Stimulated activated CD4-positive, alpha-beta T cell treated with anti-CD3 and anti-CD28 coated beads, Interleukin-2, amount 100 ng/mL, for 48 hours (primary cell): ENCODE data around the gene TRIM52.
"Not testable (repeated sequence)": the region's sequence is repeated elsewhere in the genome, so short reads cannot be mapped to it uniquely, and the experiment has no call there.

Experiments used
- DNase-seq, 2 donors: peaks; one replicate each; pipeline ENCODE4 v3.0.0-alpha.2; 2020

The TRIM52 gene

GRCh38 chr5:181260720-181261319 lies at the start of gene TRIM52:
TSS of gene TRIM52 (minus strand) at chr5:181261143. CDS start at chr5:181260813, 330 bp downstream.
- peak; percentile 82 to 85 for DNase-seq

DNA sequence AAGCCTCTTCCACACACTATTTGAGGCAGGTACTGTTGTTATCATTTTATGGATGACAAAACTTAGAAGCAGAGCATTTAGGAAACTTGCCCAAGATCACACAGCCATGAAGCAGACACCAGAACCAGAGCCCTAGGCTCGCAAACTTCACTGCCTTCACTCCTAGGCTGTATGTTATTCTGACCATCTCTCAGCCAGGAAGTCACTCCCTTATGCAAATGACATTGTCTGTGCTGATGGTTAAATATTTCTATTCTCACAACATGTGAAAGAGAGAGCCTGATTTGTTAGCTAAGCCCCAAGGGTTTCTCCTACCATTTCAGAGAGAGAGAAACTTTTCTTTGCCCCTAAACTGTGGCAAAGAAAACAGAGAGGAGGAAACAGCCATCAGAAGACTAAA lies 26.4 kb upstream of the TRIM52 start:
- DNase-seq, result not testable (repeated sequence)

- not testable (repeated sequence) for DNase-seq
These were observed 25.2 kb upstream of the TRIM52 start for GRCh38 chr5:181285962-181286705.

DNA sequence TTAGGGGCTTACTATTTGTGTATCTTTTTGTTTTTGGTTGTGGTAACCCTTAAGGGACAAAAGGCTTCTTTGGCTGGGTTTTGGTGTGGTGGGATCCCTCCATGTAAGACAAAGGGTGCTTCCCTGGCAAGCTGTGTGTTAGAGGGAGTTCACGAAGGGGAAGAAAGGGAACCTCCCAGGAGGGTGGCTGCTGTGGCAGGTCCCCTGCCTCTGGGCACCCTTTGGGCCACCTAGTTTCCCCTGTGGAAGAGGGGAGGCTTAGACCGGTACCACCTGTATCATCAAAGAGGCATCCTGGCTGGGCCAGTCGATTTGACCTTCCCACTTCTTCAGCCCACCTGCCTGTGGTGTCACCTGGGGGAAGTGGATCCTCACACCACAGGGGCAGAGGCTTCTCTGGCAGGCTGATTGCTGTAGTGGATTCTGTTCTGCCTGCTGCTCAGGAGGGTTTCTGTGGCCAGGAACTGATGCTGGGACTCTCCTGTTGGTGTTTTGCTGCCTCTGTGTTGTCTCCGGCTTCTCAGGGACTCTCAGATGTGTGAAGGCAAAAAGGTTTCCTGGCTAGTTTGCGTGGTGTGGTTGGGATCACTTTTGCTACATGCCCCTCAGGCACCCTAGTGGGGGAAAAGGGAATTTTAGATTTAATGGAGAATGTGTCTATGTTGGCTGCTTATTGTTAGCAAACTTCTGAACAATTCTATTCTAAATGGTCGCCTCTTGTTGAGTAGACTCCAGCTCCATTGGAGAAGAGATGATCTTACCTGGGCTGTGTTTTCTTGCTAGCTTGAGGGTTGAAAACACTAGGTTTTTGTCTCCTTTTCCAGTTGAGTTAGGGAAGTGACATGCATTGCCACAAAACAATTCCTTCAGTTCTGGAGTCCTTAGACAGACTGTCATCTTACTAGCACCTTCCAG lies 23.2 kb upstream of the TRIM52 start:
- not testable (repeated sequence) for DNase-seq

- no peak for DNase-seq
These were observed 22.4 kb upstream of the TRIM52 start for GRCh38 chr5:181283347-181283746.

DNA sequence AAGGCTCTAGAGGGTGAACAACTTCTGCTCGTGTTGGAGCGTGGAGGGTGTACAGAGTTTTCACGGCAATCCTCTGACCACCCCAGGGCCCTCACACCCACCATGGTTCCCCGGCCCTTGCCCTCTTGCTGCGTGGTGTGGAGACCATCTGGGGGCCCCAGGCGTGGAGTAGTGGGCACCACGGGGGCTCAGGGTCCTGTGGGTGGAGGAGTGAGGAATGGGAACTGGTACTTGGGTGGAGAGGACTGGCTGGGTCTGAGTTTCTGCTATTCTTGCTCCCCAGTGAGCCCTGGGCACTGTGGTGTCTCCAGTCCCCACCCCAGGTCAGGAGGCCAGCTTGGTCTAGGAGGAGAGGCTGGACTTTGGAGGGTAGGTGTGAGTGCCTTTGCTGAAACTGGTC lies 21.9 kb upstream of the TRIM52 start:
- no peak for DNase-seq

DNA sequence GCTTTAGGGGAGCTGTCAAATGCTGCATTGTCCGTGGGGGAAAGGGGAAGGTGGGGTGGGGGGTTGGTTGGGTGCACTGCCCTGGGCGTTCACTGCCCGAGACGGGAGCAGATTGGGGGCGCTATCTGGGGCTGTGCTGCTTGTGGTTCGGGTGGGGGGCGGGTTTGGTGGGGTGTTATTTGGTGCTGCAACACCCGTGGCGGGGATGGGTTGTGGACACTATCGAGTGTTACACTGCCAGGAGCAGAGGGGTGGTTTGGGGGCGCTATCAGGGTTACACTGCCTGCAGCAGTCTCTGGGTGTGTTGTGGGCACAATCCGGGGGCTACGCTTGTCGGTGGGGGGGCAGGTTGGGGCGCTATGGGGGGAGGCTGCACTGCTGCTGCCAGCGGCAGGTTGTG lies 21.5 kb upstream of the TRIM52 start:
- DNase-seq, result not testable (repeated sequence)

DNA sequence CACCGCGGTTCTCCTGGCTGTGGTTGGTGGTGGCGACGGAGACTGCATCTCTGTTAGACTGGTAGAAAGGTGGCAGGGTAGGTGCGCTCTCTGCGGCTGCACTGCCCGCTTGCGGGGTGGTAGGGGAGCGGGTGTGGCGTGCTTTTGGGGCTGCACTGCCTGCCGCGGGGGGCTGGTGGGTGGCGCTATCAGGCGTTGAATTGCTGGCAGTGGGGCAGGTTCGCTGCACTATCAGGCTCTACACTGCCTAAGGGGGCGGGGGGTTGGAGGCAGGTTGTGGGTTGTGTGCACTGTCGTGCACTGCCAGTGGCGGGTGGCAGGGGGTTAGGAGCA lies 21.0 kb upstream of the TRIM52 start:
- DNase-seq, result no peak

DNA sequence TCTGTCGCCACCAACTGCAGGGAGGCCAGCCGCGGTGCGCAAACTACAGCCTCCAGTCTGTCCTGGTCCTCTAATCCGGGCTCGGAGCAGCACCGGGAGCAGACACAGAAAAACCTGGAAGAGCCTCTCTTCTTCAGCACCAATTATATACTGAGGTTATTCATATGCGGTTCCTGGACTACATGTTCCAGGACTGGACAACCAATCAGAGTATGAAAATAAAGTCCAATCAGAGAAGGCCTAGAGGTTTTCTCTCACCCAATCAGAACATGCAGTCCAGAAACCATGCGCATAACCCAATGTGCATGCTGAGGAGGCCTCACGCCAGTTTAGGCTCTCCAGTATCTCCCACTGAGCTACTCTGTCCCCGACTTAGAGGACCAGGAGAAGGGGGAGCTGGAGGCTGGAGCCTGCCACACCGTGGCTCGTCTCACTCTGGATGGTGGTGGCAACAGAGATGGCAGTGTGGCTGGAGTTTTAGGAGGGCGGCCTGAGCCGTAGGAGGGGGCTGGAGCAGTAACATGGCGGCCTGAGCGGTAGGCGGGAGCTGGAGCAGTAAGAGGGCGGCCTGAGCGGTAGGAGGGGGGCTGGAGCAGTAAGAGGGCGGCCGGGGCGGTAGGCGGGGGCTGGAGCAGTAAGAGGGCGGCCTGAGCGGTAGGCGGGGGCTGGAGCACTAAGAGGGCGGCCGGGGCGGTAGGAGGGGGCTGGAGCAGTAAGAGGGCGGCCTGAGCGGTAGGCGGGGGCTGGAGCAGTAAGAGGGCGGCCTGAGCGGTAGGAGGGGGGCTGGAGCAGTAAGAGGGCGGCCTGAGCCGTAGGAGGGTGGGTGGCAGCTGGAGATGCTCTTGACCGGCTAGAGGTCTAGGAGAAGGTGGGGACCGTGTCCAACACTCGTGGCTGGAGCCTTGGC lies 20.4 kb upstream of the TRIM52 start:
- DNase-seq, result no peak

DNA sequence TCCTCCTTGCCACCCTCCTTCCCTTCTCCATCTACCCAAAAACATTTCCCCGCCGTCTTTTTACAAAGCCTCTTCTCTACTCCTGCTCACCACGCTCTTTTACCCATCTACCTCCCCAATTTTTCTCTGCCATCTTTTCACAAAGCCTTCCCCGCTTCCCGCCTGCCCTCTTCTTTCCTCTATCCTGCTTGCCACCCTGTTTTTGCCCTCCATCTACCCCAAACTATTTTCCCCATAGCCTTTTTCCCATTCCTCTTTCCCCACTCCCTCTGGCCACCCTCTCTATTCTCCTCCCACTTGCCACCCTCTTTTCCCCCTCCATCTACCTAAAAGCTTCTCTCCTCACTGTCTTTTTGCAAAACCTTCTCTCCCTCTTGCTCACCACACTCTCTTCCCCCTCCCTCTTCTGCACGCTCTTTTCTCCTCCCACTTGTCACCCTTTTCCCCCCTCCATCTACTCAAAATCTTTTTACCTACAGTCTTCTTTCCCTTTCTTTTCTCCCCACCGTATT lies 19.4 kb upstream of the TRIM52 start:
- no peak for DNase-seq

GRCh38 chr5:181273433-181273744 lies 12.4 kb upstream of the TRIM52 start:
- not testable (repeated sequence) for DNase-seq

GRCh38 chr5:181271081-181271480 lies 10.1 kb upstream of the TRIM52 start:
- DNase-seq, result no peak

GRCh38 chr5:181267907-181268306 lies 7.0 kb upstream of the TRIM52 start:
- DNase-seq, result not testable (repeated sequence)

DNA sequence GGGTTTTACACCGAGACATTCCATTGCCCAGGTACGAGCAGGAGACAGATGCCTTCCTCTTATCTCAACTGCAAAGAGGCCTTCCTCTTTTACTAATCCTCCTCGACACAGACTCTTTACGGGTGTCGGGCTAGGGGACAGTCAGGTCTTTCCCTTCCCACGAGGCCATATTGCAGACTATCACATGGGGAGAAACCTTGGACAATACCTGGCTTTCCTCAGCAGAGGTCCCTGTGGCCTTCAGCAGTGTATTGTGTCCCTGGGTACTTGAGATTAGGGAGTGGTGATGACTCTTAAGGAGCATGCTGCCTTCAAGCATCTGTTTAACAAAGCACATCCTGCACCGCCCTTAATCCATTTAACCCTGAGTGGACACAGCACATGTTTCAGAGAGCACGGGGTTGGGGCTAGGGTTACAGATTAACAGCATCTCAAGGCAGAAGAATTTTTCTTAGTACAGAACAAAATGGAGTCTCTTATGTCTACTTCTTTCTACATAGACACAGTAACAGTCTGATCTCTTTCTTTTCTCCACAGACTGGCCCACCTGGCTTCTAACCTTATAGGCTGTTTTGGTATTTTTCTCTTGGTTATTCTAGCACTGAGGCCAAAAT lies 6.5 kb upstream of the TRIM52 start:
- not testable (repeated sequence) for DNase-seq

GRCh38 chr5:181265092-181265671 lies 4.2 kb upstream of the TRIM52 start:
- DNase-seq, result no peak

GRCh38 chr5:181263633-181264032 lies 2.7 kb upstream of the TRIM52 start:
- DNase-seq, result no peak

- peak in 1 of 2 donors; percentile 55 for DNase-seq
These were observed 542 bp upstream of the TRIM52 start for GRCh38 chr5:181261320-181262049.

DNA sequence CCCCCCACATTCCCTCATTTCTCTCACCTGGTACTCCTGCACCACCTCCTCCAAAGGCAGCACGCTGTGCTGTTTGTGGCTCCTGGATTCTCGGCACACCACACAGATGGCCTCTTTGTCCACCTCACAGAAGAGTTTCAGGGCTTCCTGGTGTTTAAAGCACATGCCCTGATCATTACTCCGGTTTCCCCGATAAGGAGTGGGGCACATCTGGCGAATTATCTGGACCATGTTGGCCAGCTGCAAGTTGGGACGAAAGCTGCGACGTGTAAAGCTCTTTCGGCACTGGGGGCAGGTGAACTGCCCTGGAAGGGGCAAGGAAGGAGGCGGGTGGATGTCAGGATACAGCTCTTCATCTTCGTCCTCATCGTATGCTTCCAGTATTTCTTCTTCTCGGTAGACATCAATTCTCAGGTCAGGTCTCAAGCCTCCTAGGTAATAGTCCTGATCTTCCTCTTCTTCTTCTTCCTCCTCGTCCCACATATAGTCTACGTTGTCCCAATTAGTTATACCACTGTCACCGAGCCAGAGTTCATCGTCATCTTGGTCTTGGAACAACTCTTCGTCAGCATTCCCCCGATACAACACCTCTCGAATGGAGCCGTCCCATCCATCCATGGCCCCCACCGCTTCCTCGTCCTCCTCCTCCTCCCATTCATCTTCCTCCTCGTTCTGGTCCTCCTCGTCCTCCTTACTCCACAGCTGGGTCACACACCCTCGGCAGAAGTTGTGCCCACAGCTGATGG lies 796 bp downstream of the TRIM52 start:
- DNase-seq, result no peak

GRCh38 chr5:181259283-181259682 lies 1.7 kb downstream of the TRIM52 start:
- no peak for DNase-seq

GRCh38 chr5:181258576-181258975 lies 2.4 kb downstream of the TRIM52 start:
- no peak for DNase-seq
